Gastroesophageal sphincter (tissue), 4 donors: ENCODE data around the gene ADAMTSL3. TPM values are rescaled to one million over a fixed set of nuclear protein-coding genes. Genes with fewer than 3 reads are reported as not detected.

Experiments
- ATAC-seq: fragments of 150-250 bp; one replicate; pipeline ENCODE4 v1.9.1; 2016; ENCODE audit warnings: mild to moderate bottlenecking, moderate library complexity
- H3K27ac ChIP-seq, 4 donors: fragments of 200-600 bp; sonication (generic) in 3 of 4; 1 replicate in 3 of 4; 2 replicates in 1 of 4; pipeline ENCODE4 v1.5.1; 2016 to 2019
- H3K27me3 ChIP-seq: fragments of 200-600 bp; sonication (generic); one replicate; pipeline ENCODE4 v1.5.1; 2019
- H3K36me3 ChIP-seq, 2 donors: fragments of 200-600 bp; sonication (generic); one replicate each; pipeline ENCODE4 v1.5.1; 2019; ENCODE audit warnings: control low read depth in 1 of 2
- H3K4me1 ChIP-seq, 3 donors: fragments of 200-600 bp; sonication (generic); 1 replicate in 2 of 3; 2 replicates in 1 of 3; pipeline ENCODE4 v1.5.1; 2016 to 2019; ENCODE audit warnings: control low read depth in 2 of 3
- H3K4me3 ChIP-seq, 2 donors: fragments of 200-600 bp; sonication (generic); one replicate each; pipeline ENCODE4 v1.5.1; 2019; ENCODE audit warnings: mild to moderate bottlenecking in 1 of 2, moderate library complexity in 1 of 2
- H3K9me3 ChIP-seq, 3 donors: fragments of 200-600 bp; sonication (generic); one replicate each; pipeline ENCODE4 v1.5.1; 2017 to 2019; ENCODE audit warnings: control low read depth in 2 of 3
- CTCF ChIP-seq, 4 experiments: fragments of 200-600 bp in 2 of 4; fragments of 450-650 bp in 2 of 4; sonication (generic) in 1 of 4; IDR thresholded peaks; one replicate each; pipeline ENCODE4 v1.5.1; 2017 to 2019; ENCODE audit warnings: antibody characterized with exemption in 4 of 4, mild to moderate bottlenecking in 2 of 4, moderate library complexity in 2 of 4
- EP300 ChIP-seq: sonication (generic); formaldehyde crosslinking; IDR thresholded peaks from one replicate; pipeline ENCODE4 v1.6.1; 2017; ENCODE audit warnings: antibody characterized with exemption, mild to moderate bottlenecking
- POLR2A ChIP-seq, 2 donors: fragments of 450-650 bp; IDR thresholded peaks; one replicate each; pipeline ENCODE4 v1.6.1; 2017; ENCODE audit warnings: antibody characterized with exemption in 2 of 2, mild to moderate bottlenecking in 2 of 2, moderate library complexity in 1 of 2
- POLR2AphosphoS5 ChIP-seq: sonication (generic); formaldehyde crosslinking; IDR thresholded peaks from one replicate; pipeline ENCODE4 v1.6.1; 2017; ENCODE audit warnings: antibody characterized with exemption
- WGBS, 2 donors: methylation state at CpG; one replicate each; pipeline ENCODE4 v1.1.5; 2018; ENCODE audit warnings: low coverage in 1 of 2; 5-methylcytosine and 5-hydroxymethylcytosine counted together
- total RNA-seq, 4 donors: library from RNA; depleted of rRNA; stranded (reverse); fragments of >200 nt; gene quantifications; one replicate each; pipeline ENCODE4 v1.1.0, GENCODE V29; 2016

ADAMTSL3 gene
- total RNA-seq, 4 donors from 2014 or later: 19.4 to 35.9 (median 24.1) TPM

GRCh38 chr15:84022516-84022915 is 368.6 kb downstream of the ADAMTSL3 start:
- TF ChIP-seq EP300: no peak
- TF ChIP-seq POLR2AphosphoS5: no peak
- TF ChIP-seq POLR2A (IDR thresholded peaks at IDR 0.05): no peak
- TF ChIP-seq CTCF (IDR thresholded peaks at IDR 0.05): no peak
- no peak overlapping the region for H3K27ac ChIP-seq
- peaks cover 0 to 36% of the 10 kb centered on the region in 2 donors for H3K36me3 ChIP-seq
- H3K9me3 ChIP-seq: no peaks in the 10 kb centered on the region
- WGBS, 2 donors: 100% methylated on average over 1 of the region's 1 CpG
- no peaks in the 10 kb centered on the region for H3K4me1 ChIP-seq
- ATAC-seq: no peak
- no peaks in the 10 kb centered on the region for H3K27me3 ChIP-seq
- H3K4me3 ChIP-seq: no peak overlapping the region

DNA sequence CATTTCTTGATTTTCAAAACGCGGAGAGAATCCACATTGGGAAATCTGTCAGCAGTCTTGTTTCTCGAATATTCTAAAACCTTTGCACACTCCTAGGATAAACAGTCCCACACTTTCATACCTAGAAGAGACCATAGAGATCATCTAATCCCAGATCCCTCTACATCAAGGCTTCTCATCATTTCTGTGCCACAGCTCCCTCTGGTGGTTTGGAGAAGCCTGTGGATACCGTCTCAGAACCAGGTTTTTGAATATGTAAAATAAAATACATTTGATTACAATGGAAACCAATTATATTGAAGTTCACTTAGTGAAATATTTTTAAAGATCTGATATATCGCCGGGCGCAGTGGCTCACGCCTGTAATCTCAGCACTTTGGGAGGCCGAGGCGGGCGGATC is 369.7 kb downstream of the ADAMTSL3 start:
- Histone ChIP-seq H3K27ac (no peak overlapping the region), H3K4me3 (no peak overlapping the region), H3K9me3 (peaks cover 0 to 2% (median 0%) of the 10 kb centered on the region in 3 donors), H3K27me3 (no peaks in the 10 kb centered on the region), H3K36me3 (peaks cover 0 to 31% of the 10 kb centered on the region in 2 donors), H3K4me1 (no peaks in the 10 kb centered on the region)
- WGBS, 2 donors: 91% methylated on average over 7 to 8 of the region's 11 CpGs
- no peak for ATAC-seq
- TF ChIP-seq CTCF (IDR thresholded peaks at IDR 0.05): peak; percentile 33 to 60 (median 55)
- no peak for TF ChIP-seq POLR2A (IDR thresholded peaks at IDR 0.05)

- 93 to 100% methylated on average over 1 to 3 of the region's 3 CpGs for WGBS, 2 donors
- H3K4me3 ChIP-seq: no peak overlapping the region
- no peaks in the 10 kb centered on the region for H3K4me1 ChIP-seq
- no peak overlapping the region for H3K27ac ChIP-seq
- TF ChIP-seq POLR2A (IDR thresholded peaks at IDR 0.05) (no peak), EP300 (no peak), POLR2AphosphoS5 (no peak), CTCF (IDR thresholded peaks at IDR 0.05) (no peak)
- H3K27me3 ChIP-seq: no peaks in the 10 kb centered on the region
- H3K36me3 ChIP-seq: peaks cover 0 to 21% of the 10 kb centered on the region in 2 donors
- H3K9me3 ChIP-seq: peaks cover 0 to 10% (median 0%) of the 10 kb centered on the region in 3 donors
- ATAC-seq: no peak
Measured at GRCh38 chr15:84033793-84034553, 380.1 kb downstream of the ADAMTSL3 start.

- Histone ChIP-seq H3K4me3 (no peak overlapping the region), H3K27me3 (no peaks in the 10 kb centered on the region), H3K36me3 (peaks cover 0 to 13% of the 10 kb centered on the region in 2 donors), H3K9me3 (peaks cover 0 to 2% (median 0%) of the 10 kb centered on the region in 3 donors), H3K4me1 (no peaks in the 10 kb centered on the region), H3K27ac (no peak overlapping the region)
- WGBS, 2 donors: 57 to 67% methylated on average over 2 to 3 of the region's 3 CpGs
- no peak for ATAC-seq
- TF ChIP-seq CTCF (IDR thresholded peaks at IDR 0.05): peak in 2 of 4 experiments; percentile 6 to 38
- no peak for TF ChIP-seq EP300
- no peak for TF ChIP-seq POLR2AphosphoS5
Measured at GRCh38 chr15:84034578-84035398, 380.9 kb downstream of the ADAMTSL3 start.
